ENCODE results near the gene SPACDR. TPM values are rescaled to one million over a fixed set of nuclear protein-coding genes. Genes with fewer than 3 reads are reported as not detected.

The SPACDR gene
- polyA plus RNA-seq, 4 donors: 0.94 to 1.5 (median 1.5) TPM

- no peak for DNase-seq (ENCODE audit: low read depth in 4 of 4, low spot score in 3 of 4)
Measured at GRCh38 chr7:100419660-100420226, 44.3 kb downstream of the SPACDR start.

GRCh38 chr7:100418930-100419659 lies 45.0 kb downstream of the SPACDR start:
- DNase-seq (ENCODE audit: low read depth in 4 of 4, low spot score in 3 of 4): no peak

- no peak for DNase-seq (ENCODE audit: low read depth in 4 of 4, low spot score in 3 of 4)
Measured at GRCh38 chr7:100415448-100415847, 48.6 kb downstream of the SPACDR start.

- DNase-seq (ENCODE audit: low read depth in 4 of 4, low spot score in 3 of 4): no peak
Measured at GRCh38 chr7:100413889-100414288, 50.2 kb downstream of the SPACDR start.

GRCh38 chr7:100413346-100413745 lies 50.7 kb downstream of the SPACDR start:
- no peak for DNase-seq (ENCODE audit: low read depth in 4 of 4, low spot score in 3 of 4)

GRCh38 chr7:100411101-100411500 lies 53.0 kb downstream of the SPACDR start:
- no peak for DNase-seq (ENCODE audit: low read depth in 4 of 4, low spot score in 3 of 4)

- peak in 3 of 4 donors; percentile 29 to 47 (median 47) for DNase-seq (ENCODE audit: low read depth in 4 of 4, low spot score in 3 of 4)
Measured at GRCh38 chr7:100407285-100408180, 56.5 kb downstream of the SPACDR start.

- DNase-seq (ENCODE audit: low read depth in 4 of 4, low spot score in 3 of 4): no peak
Measured at GRCh38 chr7:100406767-100407166, 57.3 kb downstream of the SPACDR start.

Other genes with a start within 250 kb of the SPACDR start
- gene PVRIG, start 244.3 kb downstream of the SPACDR start, polyA plus RNA-seq (ENCODE audit: insufficient read length in 4 of 4): 1 to 10 TPM; 3.7 to 4.7 (median 4.4) TPM
- 1 to 10 TPM; 6.9 to 7.8 (median 7.7) TPM for gene SPDYE3, start 156.6 kb downstream of the SPACDR start, polyA plus RNA-seq (ENCODE audit: insufficient read length in 4 of 4)
- gene PILRB, start 106.1 kb downstream of the SPACDR start, polyA plus RNA-seq (ENCODE audit: insufficient read length in 4 of 4): 10 to 100 TPM; 24.8 to 38.3 (median 29.2) TPM
- 1 to 10 TPM; 4.2 to 5.2 (median 4.6) TPM for gene PILRA, start 90.8 kb downstream of the SPACDR start, polyA plus RNA-seq (ENCODE audit: insufficient read length in 4 of 4)
- 1 to 10 TPM; 5.3 to 6.7 (median 5.6) TPM for gene ZCWPW1, start 35.6 kb downstream of the SPACDR start, polyA plus RNA-seq (ENCODE audit: insufficient read length in 4 of 4)
- gene MEPCE, start 34.4 kb downstream of the SPACDR start, polyA plus RNA-seq (ENCODE audit: insufficient read length in 4 of 4): 10 to 100 TPM; 54.8 to 61.7 (median 56.9) TPM
- 10 to 100 TPM; 14.9 to 25.0 (median 16.6) TPM for gene PPP1R35, start 27.8 kb downstream of the SPACDR start, polyA plus RNA-seq (ENCODE audit: insufficient read length in 4 of 4)
- 10 to 100 TPM; 35.1 to 58.3 (median 39.1) TPM for gene TSC22D4, start 15.0 kb upstream of the SPACDR start, polyA plus RNA-seq (ENCODE audit: insufficient read length in 4 of 4)
- gene NYAP1, start 19.7 kb upstream of the SPACDR start, polyA plus RNA-seq (ENCODE audit: insufficient read length in 4 of 4): 1 to 10 TPM; 1.6 to 2.9 (median 2.0) TPM
- gene AGFG2, start 74.9 kb upstream of the SPACDR start, polyA plus RNA-seq (ENCODE audit: insufficient read length in 4 of 4): 10 to 100 TPM; 13.8 to 16.9 (median 14.4) TPM
- gene SAP25, start 109.6 kb upstream of the SPACDR start, polyA plus RNA-seq (ENCODE audit: insufficient read length in 4 of 4): 1 to 10 TPM; 2.7 to 9.4 (median 4.2) TPM
- gene LRCH4, start 121.9 kb upstream of the SPACDR start, polyA plus RNA-seq (ENCODE audit: insufficient read length in 4 of 4): 10 to 100 TPM; 34.4 to 49.1 (median 37.2) TPM
- gene FBXO24, start 122.1 kb upstream of the SPACDR start, polyA plus RNA-seq (ENCODE audit: insufficient read length in 4 of 4): 1 to 10 TPM; 1.0 to 2.2 (median 1.5) TPM
- 100 to 1,000 TPM; 108 to 163 (median 121) TPM for gene PCOLCE, start 138.1 kb upstream of the SPACDR start, polyA plus RNA-seq (ENCODE audit: insufficient read length in 4 of 4)
- 10 to 100 TPM; 26.5 to 35.2 (median 28.1) TPM for gene MOSPD3, start 148.3 kb upstream of the SPACDR start, polyA plus RNA-seq (ENCODE audit: insufficient read length in 4 of 4)
- gene TFR2, start 177.3 kb upstream of the SPACDR start, polyA plus RNA-seq (ENCODE audit: insufficient read length in 4 of 4): 1 to 10 TPM in 1 of 4 donors, under 1 TPM in 3; 0.82 to 1.4 (median 0.87) TPM
- gene ACTL6B, start 192.2 kb upstream of the SPACDR start, polyA plus RNA-seq (ENCODE audit: insufficient read length in 4 of 4): under 1 TPM in 1 of 4 donors, not detected in 3; 0.16 TPM
- gene GNB2, start 209.5 kb upstream of the SPACDR start, polyA plus RNA-seq (ENCODE audit: insufficient read length in 4 of 4): 100 to 1,000 TPM; 204 to 237 (median 215) TPM
- 10 to 100 TPM; 37.4 to 49.7 (median 39.9) TPM for gene GIGYF1, start 230.0 kb upstream of the SPACDR start, polyA plus RNA-seq (ENCODE audit: insufficient read length in 4 of 4)
- 10 to 100 TPM; 22.6 to 34.5 (median 25.0) TPM for gene POP7, start 241.9 kb upstream of the SPACDR start, polyA plus RNA-seq (ENCODE audit: insufficient read length in 4 of 4)

Measured in right renal pelvis (tissue), 4 donors.